ENCODE data around the gene TTC13.
"Not testable (repeated sequence)": the region's sequence is repeated elsewhere in the genome, so short reads cannot be mapped to it uniquely, and the experiment has no call there.

Gene TTC13

GRCh38 chr1:231016966-231017365, 38.3 kb upstream of the TTC13 start:
- Histone ChIP-seq H3K4me3 (ENCODE audit: low read length) (no peak overlapping the region), H3K9ac (ENCODE audit: low read depth, low read length) (no peak overlapping the region), H3K27ac (ENCODE audit: low read length) (no peak overlapping the region), H3K27me3 (ENCODE audit: insufficient read depth, low read length) (peaks cover 36% of the 10 kb centered on the region), H3K36me3 (ENCODE audit: insufficient read depth, low read depth, low read length) (no peaks in the 10 kb centered on the region), H3K4me1 (ENCODE audit: insufficient read depth, low read length) (peaks cover 17% of the 10 kb centered on the region), H3K9me3 (ENCODE audit: insufficient read depth, low read depth, low read length) (no peaks in the 10 kb centered on the region)

GRCh38 chr1:231016234-231016633, 37.6 kb upstream of the TTC13 start:
- no peaks in the 10 kb centered on the region for H3K9me3 ChIP-seq (ENCODE audit: insufficient read depth, low read depth, low read length)
- H3K9ac ChIP-seq (ENCODE audit: low read depth, low read length): no peak overlapping the region
- peaks cover 43% of the 10 kb centered on the region for H3K27me3 ChIP-seq (ENCODE audit: insufficient read depth, low read length)
- no peaks in the 10 kb centered on the region for H3K36me3 ChIP-seq (ENCODE audit: insufficient read depth, low read depth, low read length)
- peaks cover 14% of the 10 kb centered on the region for H3K4me1 ChIP-seq (ENCODE audit: insufficient read depth, low read length)
- H3K27ac ChIP-seq (ENCODE audit: low read length): no peak overlapping the region
- H3K4me3 ChIP-seq (ENCODE audit: low read length): no peak overlapping the region

GRCh38 chr1:231013391-231014015, 34.8 kb upstream of the TTC13 start:
- Histone ChIP-seq H3K9me3 (ENCODE audit: insufficient read depth, low read depth, low read length) (no peaks in the 10 kb centered on the region), H3K27ac (ENCODE audit: low read length) (no peak overlapping the region), H3K4me3 (ENCODE audit: low read length) (no peak overlapping the region)

GRCh38 chr1:231011963-231012362, 33.3 kb upstream of the TTC13 start:
- Histone ChIP-seq H3K9me3 (ENCODE audit: insufficient read depth, low read depth, low read length) (no peaks in the 10 kb centered on the region; the same call in 1 of the 2 replicates), H3K4me1 (ENCODE audit: insufficient read depth, low read length) (no peaks in the 10 kb centered on the region), H3K27ac (ENCODE audit: low read length) (no peak overlapping the region), H3K36me3 (ENCODE audit: insufficient read depth, low read depth, low read length) (no peaks in the 10 kb centered on the region), H3K4me3 (ENCODE audit: low read length) (no peak overlapping the region), H3K27me3 (ENCODE audit: insufficient read depth, low read length) (peaks cover 29% of the 10 kb centered on the region), H3K9ac (ENCODE audit: low read depth, low read length) (no peak overlapping the region)

More at GRCh38 chr1:231013391-231014015, 34.8 kb upstream of the TTC13 start:
- no peaks in the 10 kb centered on the region for H3K36me3 ChIP-seq (ENCODE audit: insufficient read depth, low read depth, low read length)
- H3K4me1 ChIP-seq (ENCODE audit: insufficient read depth, low read length): no peaks in the 10 kb centered on the region
- H3K27me3 ChIP-seq (ENCODE audit: insufficient read depth, low read length): peaks cover 29% of the 10 kb centered on the region
- H3K9ac ChIP-seq (ENCODE audit: low read depth, low read length): no peak overlapping the region

GRCh38 chr1:231011360-231011759, 32.7 kb upstream of the TTC13 start:
- Histone ChIP-seq H3K27me3 (ENCODE audit: insufficient read depth, low read length) (peaks cover 29% of the 10 kb centered on the region), H3K4me1 (ENCODE audit: insufficient read depth, low read length) (no peaks in the 10 kb centered on the region), H3K4me3 (ENCODE audit: low read length) (no peak overlapping the region), H3K9me3 (ENCODE audit: insufficient read depth, low read depth, low read length) (peaks cover 5% of the 10 kb centered on the region; the same call in 1 of the 2 replicates), H3K36me3 (ENCODE audit: insufficient read depth, low read depth, low read length) (no peaks in the 10 kb centered on the region), H3K9ac (ENCODE audit: low read depth, low read length) (no peak overlapping the region), H3K27ac (ENCODE audit: low read length) (no peak overlapping the region)

GRCh38 chr1:231007535-231007934, 28.9 kb upstream of the TTC13 start:
- not testable (repeated sequence) for H3K4me1 ChIP-seq (ENCODE audit: insufficient read depth, low read length); H3K27ac ChIP-seq (ENCODE audit: low read length); H3K36me3 ChIP-seq (ENCODE audit: insufficient read depth, low read depth, low read length); H3K4me3 ChIP-seq (ENCODE audit: low read length); H3K9ac ChIP-seq (ENCODE audit: low read depth, low read length)
- peaks cover 15% of the 10 kb centered on the region for H3K27me3 ChIP-seq (ENCODE audit: insufficient read depth, low read length)
- peaks cover 37% of the 10 kb centered on the region; the same call in 1 of the 2 replicates for H3K9me3 ChIP-seq (ENCODE audit: insufficient read depth, low read depth, low read length)

- Histone ChIP-seq H3K9me3 (ENCODE audit: insufficient read depth, low read depth, low read length) (peaks cover 44% of the 10 kb centered on the region; the same call in 1 of the 2 replicates), H3K9ac (ENCODE audit: low read depth, low read length) (no peak overlapping the region), H3K36me3 (ENCODE audit: insufficient read depth, low read depth, low read length) (peaks cover 39% of the 10 kb centered on the region), H3K27me3 (ENCODE audit: insufficient read depth, low read length) (no peaks in the 10 kb centered on the region), H3K27ac (ENCODE audit: low read length) (no peak overlapping the region), H3K4me1 (ENCODE audit: insufficient read depth, low read length) (no peaks in the 10 kb centered on the region), H3K4me3 (ENCODE audit: low read length) (no peak overlapping the region)
These were observed 23.2 kb upstream of the TTC13 start for GRCh38 chr1:231001892-231002291.

- H3K27ac ChIP-seq (ENCODE audit: low read length): no peak overlapping the region
- H3K4me3 ChIP-seq (ENCODE audit: low read length): no peak overlapping the region
- no peaks in the 10 kb centered on the region for H3K27me3 ChIP-seq (ENCODE audit: insufficient read depth, low read length)
- peaks cover 32% of the 10 kb centered on the region; the same call in 1 of the 2 replicates for H3K9me3 ChIP-seq (ENCODE audit: insufficient read depth, low read depth, low read length)
- H3K9ac ChIP-seq (ENCODE audit: low read depth, low read length): no peak overlapping the region
- H3K4me1 ChIP-seq (ENCODE audit: insufficient read depth, low read length): no peaks in the 10 kb centered on the region
- H3K36me3 ChIP-seq (ENCODE audit: insufficient read depth, low read depth, low read length): peaks cover 42% of the 10 kb centered on the region
These were observed 22.0 kb upstream of the TTC13 start for GRCh38 chr1:231000639-231001038.

- Histone ChIP-seq H3K9me3 (ENCODE audit: insufficient read depth, low read depth, low read length) (peaks cover 31% of the 10 kb centered on the region; the same call in 1 of the 2 replicates), H3K4me1 (ENCODE audit: insufficient read depth, low read length) (no peaks in the 10 kb centered on the region), H3K27me3 (ENCODE audit: insufficient read depth, low read length) (no peaks in the 10 kb centered on the region), H3K27ac (ENCODE audit: low read length) (no peak overlapping the region), H3K4me3 (ENCODE audit: low read length) (no peak overlapping the region), H3K36me3 (ENCODE audit: insufficient read depth, low read depth, low read length) (peaks cover 42% of the 10 kb centered on the region), H3K9ac (ENCODE audit: low read depth, low read length) (no peak overlapping the region)
These were observed 21.5 kb upstream of the TTC13 start for GRCh38 chr1:231000201-231000600.

- no peak overlapping the region for H3K27ac ChIP-seq (ENCODE audit: low read length)
- peaks cover 32% of the 10 kb centered on the region for H3K36me3 ChIP-seq (ENCODE audit: insufficient read depth, low read depth, low read length)
- no peak overlapping the region for H3K9ac ChIP-seq (ENCODE audit: low read depth, low read length)
- H3K4me1 ChIP-seq (ENCODE audit: insufficient read depth, low read length): no peaks in the 10 kb centered on the region
- H3K9me3 ChIP-seq (ENCODE audit: insufficient read depth, low read depth, low read length): no peaks in the 10 kb centered on the region
- H3K27me3 ChIP-seq (ENCODE audit: insufficient read depth, low read length): no peaks in the 10 kb centered on the region; the same call in 1 of the 2 replicates
- no peak overlapping the region for H3K4me3 ChIP-seq (ENCODE audit: low read length)
These were observed 16.2 kb upstream of the TTC13 start for GRCh38 chr1:230994860-230995259.

- Histone ChIP-seq H3K4me1 (ENCODE audit: insufficient read depth, low read length) (no peaks in the 10 kb centered on the region), H3K9me3 (ENCODE audit: insufficient read depth, low read depth, low read length) (no peaks in the 10 kb centered on the region), H3K27ac (ENCODE audit: low read length) (no peak overlapping the region), H3K4me3 (ENCODE audit: low read length) (no peak overlapping the region), H3K36me3 (ENCODE audit: insufficient read depth, low read depth, low read length) (peaks cover 7% of the 10 kb centered on the region), H3K9ac (ENCODE audit: low read depth, low read length) (no peak overlapping the region), H3K27me3 (ENCODE audit: insufficient read depth, low read length) (peaks cover 14% of the 10 kb centered on the region)
These were observed 13.6 kb upstream of the TTC13 start for GRCh38 chr1:230992100-230992774.

GRCh38 chr1:230987448-230987847, 8.8 kb upstream of the TTC13 start:
- peaks cover 4% of the 10 kb centered on the region; the same call in 1 of the 2 replicates for H3K4me1 ChIP-seq (ENCODE audit: insufficient read depth, low read length)
- H3K27ac ChIP-seq (ENCODE audit: low read length): no peak overlapping the region
- no peaks in the 10 kb centered on the region for H3K36me3 ChIP-seq (ENCODE audit: insufficient read depth, low read depth, low read length)
- no peaks in the 10 kb centered on the region for H3K9me3 ChIP-seq (ENCODE audit: insufficient read depth, low read depth, low read length)
- no peak overlapping the region for H3K4me3 ChIP-seq (ENCODE audit: low read length)
- peaks cover 62% of the 10 kb centered on the region for H3K27me3 ChIP-seq (ENCODE audit: insufficient read depth, low read length)
- no peak overlapping the region for H3K9ac ChIP-seq (ENCODE audit: low read depth, low read length)

Measured in iPS-20b (cell line).